Neuronal stem cell (in vitro differentiated cells): ENCODE measurements around the gene SOWAHA.

ENCODE experiments used
- DNase-seq: peaks from one replicate; pipeline ENCODE4 v3.0.0-alpha.2; 2013; ENCODE audit warnings: low spot score
- H2AFZ ChIP-seq: one replicate; pipeline ENCODE4 v1.6.1; 2013; ENCODE audit warnings: mild to moderate bottlenecking, low read length, inconsistent platforms
- H2AK5ac ChIP-seq: 2 replicates; pipeline ENCODE4 v1.6.1; 2013; ENCODE audit warnings: low read depth, mild to moderate bottlenecking, inconsistent platforms, low read length, moderate library complexity, mixed read lengths
- H2BK120ac ChIP-seq: 2 replicates; pipeline ENCODE4 v1.6.1; 2013; ENCODE audit warnings: low read depth, mild to moderate bottlenecking, inconsistent platforms, low read length, moderate library complexity, mixed read lengths
- H2BK12ac ChIP-seq: one replicate; pipeline ENCODE4 v1.6.1; 2013; ENCODE audit warnings: low read length, inconsistent platforms
- H2BK15ac ChIP-seq: 2 replicates; pipeline ENCODE4 v1.6.1; 2013; ENCODE audit warnings: mild to moderate bottlenecking, low read length, inconsistent platforms, mixed read lengths
- H2BK5ac ChIP-seq: one replicate; pipeline ENCODE4 v1.6.1; 2013; ENCODE audit warnings: inconsistent platforms, mild to moderate bottlenecking, low read length, moderate library complexity
- H3K14ac ChIP-seq: one replicate; pipeline ENCODE4 v1.6.1; 2013; ENCODE audit warnings: low read length, inconsistent platforms
- H3K18ac ChIP-seq: 2 replicates; pipeline ENCODE4 v1.6.1; 2013; ENCODE audit warnings: low read length, inconsistent platforms
- H3K23ac ChIP-seq: 2 replicates; pipeline ENCODE4 v1.6.1; 2013; ENCODE audit warnings: low read depth, mild to moderate bottlenecking, mixed read lengths, low read length, inconsistent platforms; ENCODE audit not compliant: poor library complexity
- H3K27ac ChIP-seq: replicated peaks from 3 replicates; pipeline ENCODE4 v1.5.1; 2013; ENCODE audit warnings: low read length, inconsistent platforms
- H3K27me3 ChIP-seq, 3 experiments: 2 replicates each; pipeline ENCODE4 v1.6.1; 2013; ENCODE audit warnings: low read length in 3 of 3, mild to moderate bottlenecking in 2 of 3, inconsistent platforms in 1 of 3, low read depth in 1 of 3, mixed read lengths in 1 of 3, moderate library complexity in 1 of 3; ENCODE audit not compliant: control insufficient read depth in 3 of 3, insufficient read depth in 3 of 3
- H3K36me3 ChIP-seq, 2 donors: replicated peaks in 1 of 2; 2 replicates each; pipeline ENCODE4 v1.6.1; 2013; ENCODE audit warnings: low read length in 2 of 2; ENCODE audit not compliant: control insufficient read depth in 2 of 2, insufficient read depth in 2 of 2
- H3K4ac ChIP-seq: 2 replicates; pipeline ENCODE4 v1.6.1; 2013; ENCODE audit warnings: inconsistent platforms, mild to moderate bottlenecking, low read length, moderate library complexity
- H3K4me1 ChIP-seq, 2 donors: 1 replicate in 1 of 2; 2 replicates in 1 of 2; pipeline ENCODE4 v1.6.1; 2013; ENCODE audit warnings: low read length in 2 of 2, low read depth in 1 of 2; ENCODE audit not compliant: control insufficient read depth in 2 of 2, insufficient read depth in 1 of 2
- H3K4me2 ChIP-seq: one replicate; pipeline ENCODE4 v1.6.1; 2013; ENCODE audit warnings: mild to moderate bottlenecking, low read length, inconsistent platforms; ENCODE audit not compliant: insufficient read depth, poor library complexity, severe bottlenecking
- H3K4me3 ChIP-seq, 2 donors: 2 replicates each; pipeline ENCODE4 v1.5.1; 2013; ENCODE audit warnings: low read length in 2 of 2, mild to moderate bottlenecking in 2 of 2, inconsistent platforms in 1 of 2, moderate library complexity in 1 of 2
- H3K79me1 ChIP-seq: one replicate; pipeline ENCODE4 v1.6.1; 2013; ENCODE audit warnings: low read depth, mild to moderate bottlenecking, inconsistent platforms, low read length, moderate library complexity
- H3K9ac ChIP-seq: one replicate; pipeline ENCODE4 v1.6.1; 2013; ENCODE audit warnings: mild to moderate bottlenecking, low read depth, low read length, inconsistent platforms; ENCODE audit not compliant: poor library complexity
- H3K9me3 ChIP-seq, 2 donors: replicated peaks in 1 of 2; 2 replicates each; pipeline versions ENCODE3 to v1.6.1; 2013; ENCODE audit warnings: low read length in 2 of 2, mild to moderate bottlenecking in 2 of 2, inconsistent platforms in 1 of 2, low read depth in 1 of 2, mixed read lengths in 1 of 2, moderate library complexity in 1 of 2; ENCODE audit not compliant: control insufficient read depth in 2 of 2, insufficient read depth in 1 of 2
- H4K8ac ChIP-seq: one replicate; pipeline ENCODE4 v1.6.1; 2013; ENCODE audit warnings: low read depth, mild to moderate bottlenecking, inconsistent platforms, low read length, moderate library complexity
- H4K91ac ChIP-seq: one replicate; pipeline ENCODE4 v1.6.1; 2013; ENCODE audit warnings: low read length, low read depth, mild to moderate bottlenecking, inconsistent platforms; ENCODE audit not compliant: poor library complexity
- WGBS, 2 donors: extraction: QIAGEN DNeasy Blood & Tissue Kit; methylation state at CpG; one replicate each; pipeline ENCODE4 v1.1.7; 2013; ENCODE audit warnings: missing lambda C conversion rate in 2 of 2, mixed read lengths in 1 of 2; ENCODE audit not compliant: insufficient read length in 2 of 2, insufficient replicate concordance in 1 of 2; ENCODE audit errors: extremely low coverage in 2 of 2; 5-methylcytosine and 5-hydroxymethylcytosine counted together

The SOWAHA gene

DNA sequence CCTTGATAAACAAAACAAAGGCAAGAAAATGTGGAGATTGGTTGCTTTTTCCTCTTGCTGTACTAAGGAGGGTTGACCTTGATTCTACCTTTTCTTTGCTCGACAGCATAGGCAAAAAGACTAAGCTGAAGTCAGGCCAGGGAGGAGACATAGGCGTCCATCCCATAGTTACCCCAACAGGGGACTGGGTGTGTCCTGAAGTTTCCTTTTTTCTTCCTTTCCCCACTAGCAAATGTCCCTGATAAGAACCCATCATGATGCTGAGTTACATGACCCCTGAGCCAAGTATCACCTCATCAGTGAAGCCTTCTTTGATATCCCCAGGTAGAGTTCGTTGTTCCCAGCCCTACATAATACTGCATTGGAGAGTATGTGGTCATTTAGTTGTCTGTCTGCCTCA is 27.2 kb downstream of the SOWAHA start:
- Histone ChIP-seq H3K4me1 (peaks cover 0 to 6% of the 10 kb centered on the region in 2 donors), H3K4me2 (no peak overlapping the region), H3K9ac (no peak overlapping the region), H3K9me3 (no peaks in the 10 kb centered on the region), H2BK12ac (no peak overlapping the region), H2BK15ac (no peak overlapping the region), H3K4me3 (no peak overlapping the region), H2AK5ac (no peak overlapping the region), H4K8ac (no peak overlapping the region), H3K79me1 (no peaks in the 10 kb centered on the region), H3K14ac (no peak overlapping the region), H3K36me3 (no peaks in the 10 kb centered on the region), H3K23ac (no peak overlapping the region), H2BK5ac (no peak overlapping the region), H2BK120ac (no peak overlapping the region), H3K18ac (no peak overlapping the region), H3K27me3 (peaks cover 0 to 40% (median 0%) of the 10 kb centered on the region in 3 experiments), H3K27ac (no peak overlapping the region), H2AFZ (no peak overlapping the region), H3K4ac (no peak overlapping the region), H4K91ac (no peak overlapping the region)
- WGBS, 2 donors = no CpG with 5 or more reads among the region's 3 CpGs
- DNase-seq = no peak

GRCh38 chr5:132840896-132841295 is 27.8 kb downstream of the SOWAHA start:
- H3K23ac ChIP-seq = no peak overlapping the region
- H3K27ac ChIP-seq = no peak overlapping the region

DNA sequence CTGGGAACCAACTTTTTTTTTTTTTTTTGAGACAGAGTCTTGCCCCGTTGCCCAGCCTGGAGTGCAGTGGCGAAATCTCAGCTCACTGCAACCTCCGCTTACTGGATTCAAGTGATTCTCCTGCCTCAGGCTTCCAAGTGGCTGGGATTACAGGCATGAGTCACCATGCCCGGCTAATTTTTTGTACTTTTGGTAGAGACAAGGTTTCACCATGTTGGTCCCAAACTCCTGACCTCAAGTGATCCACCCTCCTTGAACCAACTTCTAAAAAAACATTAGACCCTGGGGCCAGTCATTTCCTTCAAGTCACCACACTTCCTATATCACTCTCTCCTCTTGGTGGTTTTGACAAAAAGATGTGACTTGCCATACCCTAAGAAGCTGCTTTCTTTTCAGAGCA is 28.2 kb downstream of the SOWAHA start:
- H2BK12ac ChIP-seq = no peak overlapping the region
- WGBS, 2 donors = no CpG with 5 or more reads among the region's 4 CpGs
- H3K4ac ChIP-seq = no peak overlapping the region
- H3K9me3 ChIP-seq = no peaks in the 10 kb centered on the region
- no peak overlapping the region for H4K91ac ChIP-seq
- H2BK5ac ChIP-seq = no peak overlapping the region
- H3K14ac ChIP-seq = no peak overlapping the region
- peaks cover 0 to 35% (median 0%) of the 10 kb centered on the region in 3 experiments for H3K27me3 ChIP-seq
- H4K8ac ChIP-seq = no peak overlapping the region
- H2AFZ ChIP-seq = no peak overlapping the region
- no peak overlapping the region for H2AK5ac ChIP-seq
- no peak overlapping the region for H3K4me2 ChIP-seq
- no peak overlapping the region for H3K9ac ChIP-seq
- no peak overlapping the region for H3K18ac ChIP-seq
- H3K23ac ChIP-seq = no peak overlapping the region
- H2BK120ac ChIP-seq = no peak overlapping the region
- no peak overlapping the region for H3K27ac ChIP-seq
- no peaks in the 10 kb centered on the region for H3K36me3 ChIP-seq
- DNase-seq = no peak
- H3K4me3 ChIP-seq = no peak overlapping the region
- H3K79me1 ChIP-seq = no peaks in the 10 kb centered on the region
- peaks cover 0 to 6% of the 10 kb centered on the region in 2 donors for H3K4me1 ChIP-seq
- H2BK15ac ChIP-seq = no peak overlapping the region

More at GRCh38 chr5:132840896-132841295, 27.8 kb downstream of the SOWAHA start:
- Histone ChIP-seq H4K91ac (no peak overlapping the region), H2BK5ac (no peak overlapping the region), H3K4me2 (no peak overlapping the region), H3K9ac (no peak overlapping the region), H2BK15ac (no peak overlapping the region), H2AFZ (no peak overlapping the region), H3K18ac (no peak overlapping the region), H3K4ac (no peak overlapping the region), H3K14ac (no peak overlapping the region), H4K8ac (no peak overlapping the region), H2BK120ac (no peak overlapping the region), H3K79me1 (no peaks in the 10 kb centered on the region), H3K36me3 (no peaks in the 10 kb centered on the region), H3K9me3 (no peaks in the 10 kb centered on the region), H3K4me3 (no peak overlapping the region), H2AK5ac (no peak overlapping the region), H3K4me1 (peaks cover 0 to 6% of the 10 kb centered on the region in 2 donors), H3K27me3 (peaks cover 0 to 35% (median 0%) of the 10 kb centered on the region in 3 experiments), H2BK12ac (no peak overlapping the region)
- no peak for DNase-seq
- no CpG with 5 or more reads among the region's 1 CpG for WGBS, 2 donors

- H3K4ac ChIP-seq = no peak overlapping the region
- WGBS, 2 donors = no CpG with 5 or more reads among the region's 8 CpGs
- no peaks in the 10 kb centered on the region for H3K9me3 ChIP-seq
- no peaks in the 10 kb centered on the region for H3K79me1 ChIP-seq
- DNase-seq = no peak
- no peak overlapping the region for H3K9ac ChIP-seq
- peaks cover 0 to 26% (median 0%) of the 10 kb centered on the region in 3 experiments for H3K27me3 ChIP-seq
- H2BK120ac ChIP-seq = no peak overlapping the region
- H3K4me3 ChIP-seq = no peak overlapping the region
- no peak overlapping the region for H2AK5ac ChIP-seq
- no peak overlapping the region for H3K18ac ChIP-seq
- H4K8ac ChIP-seq = no peak overlapping the region
- H2BK12ac ChIP-seq = no peak overlapping the region
- no peak overlapping the region for H3K14ac ChIP-seq
- H4K91ac ChIP-seq = no peak overlapping the region
- no peak overlapping the region for H3K4me2 ChIP-seq
- H2AFZ ChIP-seq = no peak overlapping the region
- no peak overlapping the region for H2BK5ac ChIP-seq
- no peaks in the 10 kb centered on the region for H3K36me3 ChIP-seq
- H3K27ac ChIP-seq = no peak overlapping the region
- no peaks in the 10 kb centered on the region for H3K4me1 ChIP-seq
- no peak overlapping the region for H3K23ac ChIP-seq
- H2BK15ac ChIP-seq = no peak overlapping the region
These were observed 35.2 kb downstream of the SOWAHA start for GRCh38 chr5:132848270-132848669.
